NCI-H2227 (cell line): ENCODE data around the gene SLC22A1.
"Not testable (repeated sequence)": the region's sequence is repeated elsewhere in the genome, so short reads cannot be mapped to it uniquely, and the experiment has no call there.

ENCODE experiments used
- DNase-seq: peaks from one replicate; lab custom pipeline; 2025; ENCODE audit not compliant: unreplicated experiment; lab: John Stamatoyannopoulos, UW

SLC22A1 gene

DNA sequence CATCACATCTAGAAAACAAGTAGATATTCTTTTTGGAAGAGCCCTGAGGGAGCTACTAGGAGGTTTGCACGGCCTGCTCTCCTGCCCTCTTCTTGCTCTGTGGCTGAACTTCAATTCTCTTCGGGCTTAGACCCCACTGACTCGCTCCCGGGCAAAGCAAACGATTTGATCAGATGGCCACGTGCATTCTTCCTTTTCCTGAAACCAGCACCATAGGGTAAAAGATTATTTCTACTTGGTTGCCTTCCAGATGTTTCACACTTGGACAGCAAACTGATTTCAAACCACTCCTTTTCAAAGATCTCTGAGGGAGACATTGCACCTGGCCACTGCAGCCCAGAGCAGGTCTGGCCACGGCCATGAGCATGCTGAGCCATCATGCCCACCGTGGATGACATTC is at the start of gene SLC22A1:
Gene SLC22A1 (plus strand): TSS at position 258 of the 400 bp plus-strand sequence. CDS start 121 bp downstream, at position 379.
- DNase-seq = no peak

DNA sequence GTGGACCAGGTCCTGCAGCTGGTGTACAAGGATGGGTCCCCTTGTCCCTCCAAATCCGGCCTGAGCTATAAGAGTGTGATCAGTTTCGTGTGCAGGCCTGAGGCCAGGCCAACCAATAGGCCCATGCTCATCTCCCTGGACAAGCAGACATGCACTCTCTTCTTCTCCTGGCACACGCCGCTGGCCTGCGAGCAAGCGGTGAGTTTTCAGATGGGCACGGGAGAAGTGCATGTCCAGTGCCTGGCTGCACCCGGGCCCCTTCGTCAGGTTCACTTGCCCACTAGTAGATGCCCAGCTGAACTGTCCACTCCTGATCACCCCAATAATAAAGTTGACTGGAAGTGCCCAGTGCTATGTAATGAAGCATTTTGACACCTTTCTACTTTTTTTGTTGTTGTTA is 48.3 kb upstream of the SLC22A1 start:
- no peak for DNase-seq

DNA sequence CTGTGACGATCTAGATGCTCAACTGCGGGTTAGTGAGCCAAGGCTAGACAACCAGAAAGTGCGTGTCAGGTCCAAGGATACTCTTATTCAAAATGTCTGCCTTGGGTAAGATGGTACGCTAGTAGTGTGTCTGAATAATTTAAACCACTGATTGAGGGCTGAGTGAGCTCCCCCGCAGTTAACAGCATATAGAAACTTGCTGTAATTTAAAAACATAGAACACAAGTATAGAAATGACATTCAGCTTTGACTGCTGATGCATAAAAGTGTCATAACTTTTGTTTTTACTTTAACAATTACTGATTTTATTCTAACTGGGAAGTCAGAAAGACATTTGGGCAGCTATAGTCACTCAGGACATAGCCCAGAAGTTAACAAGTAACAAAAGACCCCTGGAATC is 45.6 kb upstream of the SLC22A1 start:
- DNase-seq = no peak

GRCh38 chr6:160077024-160077423 is 44.6 kb upstream of the SLC22A1 start:
- DNase-seq = no peak

GRCh38 chr6:160077526-160077925 is 44.1 kb upstream of the SLC22A1 start:
- DNase-seq = no peak

DNA sequence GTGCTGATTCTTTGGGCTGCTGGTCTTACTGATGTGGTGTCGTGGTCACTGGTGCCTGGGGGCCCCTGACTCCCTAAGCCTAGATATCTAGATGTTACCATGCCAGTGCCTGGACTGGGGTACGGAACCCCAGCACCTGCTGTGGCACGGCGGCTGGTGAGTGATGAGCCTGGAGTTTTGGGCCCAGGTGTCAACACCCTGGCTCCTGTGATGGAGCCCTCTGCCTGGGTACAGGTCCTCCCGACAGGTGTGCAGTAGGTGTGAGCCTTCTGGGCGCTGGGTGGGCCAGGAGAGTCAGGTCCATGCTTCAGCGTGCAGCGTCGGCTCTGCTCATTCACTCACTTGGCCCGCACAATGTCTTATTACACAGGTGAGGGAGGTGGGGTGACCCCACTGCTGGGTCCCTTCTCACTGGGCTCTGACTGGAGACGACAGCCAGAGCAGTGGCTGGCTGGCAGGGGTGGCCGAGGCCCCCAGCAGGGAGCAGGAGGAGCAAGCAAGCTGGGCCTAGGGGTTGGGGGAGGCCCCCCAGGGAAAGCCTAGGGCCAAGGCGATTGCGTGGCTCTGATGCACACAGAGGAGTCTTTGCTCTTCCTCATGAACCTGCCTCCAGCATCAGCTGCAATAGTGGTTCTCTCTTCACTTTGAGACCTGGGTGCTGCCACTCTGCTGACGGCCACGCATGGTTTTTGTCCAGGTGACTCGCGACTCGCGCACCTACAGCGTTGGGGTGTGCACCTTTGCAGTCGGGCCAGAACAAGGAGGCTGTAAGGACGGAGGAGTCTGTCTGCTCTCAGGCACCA is 42.5 kb upstream of the SLC22A1 start:
- DNase-seq = no peak

DNA sequence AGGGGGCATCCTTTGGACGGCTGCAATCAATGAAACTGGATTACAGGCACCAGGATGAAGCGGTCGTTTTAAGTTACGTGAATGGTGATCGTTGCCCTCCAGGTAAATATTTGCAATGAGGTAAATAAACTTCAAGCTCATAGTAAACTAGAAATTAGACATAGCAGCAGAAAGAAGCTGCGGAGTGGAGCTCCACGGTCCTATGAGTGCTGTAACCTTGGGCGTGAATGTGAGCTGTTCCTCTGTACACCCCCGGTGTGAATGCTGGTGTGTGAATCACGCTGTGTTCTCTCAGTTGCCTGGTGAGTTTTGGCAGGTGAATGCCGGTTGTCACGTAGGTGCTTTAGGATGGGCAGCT is 42.0 kb upstream of the SLC22A1 start:
- DNase-seq = no peak

DNA sequence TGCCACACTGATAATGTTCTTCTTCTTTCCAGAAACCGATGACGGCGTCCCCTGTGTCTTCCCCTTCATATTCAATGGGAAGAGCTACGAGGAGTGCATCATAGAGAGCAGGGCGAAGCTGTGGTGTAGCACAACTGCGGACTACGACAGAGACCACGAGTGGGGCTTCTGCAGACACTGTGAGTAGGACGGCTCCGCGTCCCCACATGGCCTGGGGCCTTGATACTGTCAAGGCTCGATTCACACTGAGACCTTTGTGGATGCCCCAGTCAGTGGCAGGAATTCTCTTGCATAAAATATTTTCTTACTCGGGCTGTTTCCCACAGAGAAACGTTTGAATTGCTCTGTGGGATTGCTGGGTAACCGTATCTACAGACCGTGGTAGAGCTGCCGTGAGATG is 41.5 kb upstream of the SLC22A1 start:
- no peak for DNase-seq

GRCh38 chr6:160081398-160081797 is 40.2 kb upstream of the SLC22A1 start:
- DNase-seq = no peak

- DNase-seq = no peak
Observed at GRCh38 chr6:160082627-160083026, 39.0 kb upstream of the SLC22A1 start.

DNA sequence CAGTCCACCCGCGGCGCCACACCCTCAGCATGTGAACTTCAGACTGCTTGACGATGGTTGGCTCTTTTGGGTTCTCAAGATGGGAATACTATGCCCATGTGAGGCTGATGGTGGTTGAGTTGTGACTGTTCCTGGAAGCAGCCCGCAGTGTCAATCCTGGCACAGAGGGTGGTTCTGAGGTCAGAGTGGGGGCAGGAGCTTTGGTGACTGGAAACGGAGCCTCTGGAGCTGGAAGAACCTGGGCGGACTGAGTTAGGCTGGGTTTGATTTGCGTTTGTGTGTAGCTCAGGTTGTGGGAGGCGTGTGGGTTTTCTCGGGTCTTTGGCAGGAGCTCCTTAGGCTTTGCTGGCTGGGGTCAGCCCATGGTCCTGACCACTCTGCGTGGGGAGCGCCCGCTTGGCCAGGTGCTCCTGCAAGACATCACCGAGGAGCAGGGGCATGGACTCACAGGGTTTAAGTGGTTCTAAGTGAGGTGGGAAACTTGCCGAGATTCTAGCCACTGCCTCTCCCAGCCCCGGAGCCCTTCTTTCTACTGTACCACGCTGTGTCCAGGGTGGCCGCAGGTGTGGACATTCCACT is 37.3 kb upstream of the SLC22A1 start:
- no peak for DNase-seq

GRCh38 chr6:160085226-160085625 is 36.4 kb upstream of the SLC22A1 start:
- DNase-seq = no peak

DNA sequence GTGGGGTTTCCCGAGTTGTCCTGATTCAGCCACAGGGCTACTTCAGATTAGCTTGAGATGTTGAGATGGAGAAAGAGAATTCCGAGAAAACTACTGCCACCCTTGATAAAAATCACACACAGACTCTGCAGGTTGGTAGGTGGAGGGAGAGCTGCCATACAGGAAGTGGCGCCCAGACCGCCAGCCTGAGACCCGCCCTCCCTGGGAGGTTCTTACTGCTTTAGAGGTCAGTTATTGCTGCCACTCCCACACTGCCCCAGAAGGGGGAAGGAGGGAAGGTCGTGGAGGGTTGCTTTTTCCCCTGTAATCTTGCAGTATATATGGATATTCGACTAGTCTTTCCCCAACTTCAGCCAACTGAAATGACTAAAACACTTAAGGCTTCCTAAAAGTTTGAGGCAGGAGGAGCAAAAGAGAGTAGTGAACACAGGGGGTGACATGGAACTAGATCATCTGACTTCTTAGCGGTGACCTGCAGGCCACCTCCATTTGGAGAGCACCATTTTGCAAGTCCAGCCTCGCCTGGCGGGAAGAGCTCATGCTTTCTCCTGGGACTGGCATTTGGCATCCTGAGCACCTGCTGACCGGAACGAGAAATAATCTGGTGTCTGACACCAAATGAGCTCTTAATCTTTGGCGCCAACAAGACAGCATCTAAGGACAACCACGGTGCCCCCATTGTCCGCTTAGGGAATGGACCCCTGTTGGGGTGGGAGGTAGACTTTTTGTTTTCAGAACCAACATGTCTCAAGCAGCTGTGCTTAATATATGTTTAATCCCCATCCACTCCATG is 35.7 kb upstream of the SLC22A1 start:
- no peak for DNase-seq

DNA sequence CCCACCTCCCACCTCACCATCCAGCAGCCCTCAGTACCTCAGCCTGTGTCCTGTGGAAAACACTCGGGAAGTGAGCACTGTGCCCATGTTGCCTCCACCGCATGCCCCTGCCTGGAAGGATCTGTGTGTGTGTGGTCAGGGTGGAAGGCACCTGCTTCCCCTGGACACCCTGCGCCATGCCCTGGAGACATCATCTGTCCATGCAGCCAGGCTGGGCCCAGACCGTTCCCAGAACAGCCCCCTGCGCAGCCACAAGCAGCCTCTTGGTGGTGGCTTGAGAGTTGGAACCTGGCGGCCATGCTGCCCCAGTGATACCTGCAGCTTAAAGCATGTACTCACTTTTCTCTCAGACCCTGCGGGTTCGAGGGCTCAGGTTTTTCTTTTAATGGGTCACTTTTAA is 34.9 kb upstream of the SLC22A1 start:
- no peak for DNase-seq

- DNase-seq = peak; percentile 4
Observed at GRCh38 chr6:160088069-160088783, 33.4 kb upstream of the SLC22A1 start.

- DNase-seq = no peak
Observed at GRCh38 chr6:160088784-160089533, 32.7 kb upstream of the SLC22A1 start.

GRCh38 chr6:160089534-160089897 is 32.1 kb upstream of the SLC22A1 start:
- no peak for DNase-seq

GRCh38 chr6:160090442-160091239 is 31.0 kb upstream of the SLC22A1 start:
- not testable (repeated sequence) for DNase-seq

- not testable (repeated sequence) for DNase-seq
Observed at GRCh38 chr6:160092176-160092575, 29.4 kb upstream of the SLC22A1 start.

- DNase-seq = no peak
Observed at GRCh38 chr6:160092602-160093001, 29.0 kb upstream of the SLC22A1 start.
